CD4-positive, alpha-beta T cell treated with Interferon gamma for 1 hour (primary cell): ENCODE data around the gene EMX2.

Source experiments
- DNase-seq: peaks from one replicate; pipeline ENCODE4 v3.0.0-alpha.2; 2020

EMX2 gene

DNA sequence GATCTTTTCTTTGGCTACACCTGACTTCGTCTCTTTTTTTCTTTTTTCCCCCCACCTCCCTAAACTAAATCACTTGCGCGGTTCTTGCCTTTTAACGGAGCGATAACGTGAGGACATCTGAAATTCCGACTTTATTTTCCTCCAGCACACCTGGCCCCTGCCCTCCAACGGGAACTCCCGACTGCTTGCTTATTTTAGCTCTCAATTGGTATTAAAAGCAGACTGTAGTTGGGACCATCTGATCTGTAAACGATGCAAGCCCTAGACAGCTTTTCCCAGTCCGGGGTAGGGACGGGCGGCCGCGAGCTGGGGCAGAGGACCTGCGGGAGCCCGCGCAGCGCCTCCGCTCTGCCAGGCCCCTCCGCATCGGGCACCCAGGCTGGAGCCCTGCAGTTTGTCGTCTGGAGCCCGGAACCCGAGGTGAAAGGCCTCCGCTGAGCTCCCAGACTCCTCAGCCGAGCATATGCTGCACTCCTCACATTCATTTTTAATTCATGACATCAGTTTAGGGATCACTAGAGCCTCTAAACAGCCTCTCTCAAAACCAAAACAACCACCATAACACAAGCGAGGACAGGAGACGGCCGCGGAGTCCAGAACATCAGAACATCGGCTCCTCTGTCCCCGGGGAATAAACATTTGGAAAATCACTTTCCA is 10.0 kb upstream of the EMX2 start:
- no peak for DNase-seq

GRCh38 chr10:117533507-117534281 is 8.9 kb upstream of the EMX2 start:
- DNase-seq = no peak

GRCh38 chr10:117534321-117535297 is 7.9 kb upstream of the EMX2 start:
- no peak for DNase-seq

DNA sequence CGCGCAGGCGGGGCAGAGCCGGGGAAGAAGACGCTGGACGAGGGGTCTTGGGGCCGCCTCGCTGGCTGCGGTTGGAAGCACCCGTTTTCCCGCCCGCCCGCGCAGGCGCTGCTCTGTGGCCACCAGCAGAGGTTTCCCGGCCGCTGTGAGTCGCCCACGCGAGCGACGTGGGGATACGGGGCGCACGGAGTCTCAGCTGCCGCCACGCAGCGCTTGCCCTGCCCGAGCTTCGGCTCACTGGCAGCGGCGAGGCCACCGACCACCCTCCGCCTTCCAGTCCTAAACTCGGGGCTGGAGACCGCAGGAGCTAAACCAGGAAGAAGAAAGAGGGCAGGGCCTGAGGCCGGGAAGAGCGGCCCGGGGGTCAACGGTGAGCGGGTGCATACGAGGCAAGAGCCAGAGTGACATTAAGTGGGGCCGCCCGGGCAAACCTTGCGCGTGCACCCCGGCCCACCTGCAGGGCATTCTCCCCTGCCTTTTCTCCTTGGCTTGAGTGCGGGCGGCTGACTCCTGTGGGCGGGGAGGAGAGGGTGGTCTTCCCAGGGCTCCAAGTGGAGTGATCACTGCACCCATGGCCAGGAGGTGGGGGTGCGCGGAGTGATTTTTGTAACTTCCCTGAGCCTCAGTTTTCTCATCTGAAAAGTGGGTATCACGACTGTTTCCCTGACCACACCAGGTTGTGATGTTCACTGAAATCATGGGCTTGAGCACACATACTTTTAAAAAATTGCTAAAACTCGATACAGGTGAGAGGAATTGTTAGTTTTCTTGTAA is 7.1 kb upstream of the EMX2 start:
- DNase-seq = no peak

DNA sequence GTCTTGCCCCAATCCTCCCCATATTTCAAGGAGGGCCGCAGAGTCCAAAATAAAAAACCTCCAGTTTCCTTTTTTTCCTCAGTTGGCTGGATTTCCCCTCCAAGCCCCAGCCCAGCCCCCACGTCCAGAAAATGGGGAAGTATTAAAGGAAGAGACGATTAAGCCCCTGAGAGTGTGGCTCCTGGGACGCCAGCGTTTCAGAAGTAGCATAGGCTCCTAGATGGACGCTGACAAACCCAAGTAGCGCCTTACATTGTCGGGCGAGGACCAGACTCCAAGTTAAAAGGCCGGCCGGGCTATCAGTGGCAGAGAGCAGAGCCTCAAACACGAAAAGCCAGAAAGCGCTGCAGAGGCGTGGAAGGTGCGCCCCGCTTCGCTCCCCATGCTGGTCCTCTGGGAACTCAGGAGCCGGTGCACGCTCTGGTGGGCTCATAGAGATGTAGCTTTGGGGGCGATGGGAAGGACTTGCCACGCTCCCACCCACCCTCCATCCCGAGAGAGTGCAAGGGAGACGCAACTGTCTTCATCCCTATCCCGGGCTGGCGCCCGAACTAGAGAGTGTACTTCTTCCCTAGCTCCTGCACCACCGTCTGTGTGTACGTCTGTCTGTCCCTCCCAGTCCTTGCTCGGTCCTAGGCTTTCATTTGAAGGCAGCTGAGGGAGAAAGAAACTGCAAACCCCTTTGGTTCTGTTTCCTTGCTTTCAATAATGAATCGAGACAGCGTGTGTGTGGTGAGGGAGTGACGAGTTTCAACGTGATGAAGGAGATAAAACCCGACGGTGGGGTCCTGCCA is 6.3 kb upstream of the EMX2 start:
- no peak for DNase-seq

DNA sequence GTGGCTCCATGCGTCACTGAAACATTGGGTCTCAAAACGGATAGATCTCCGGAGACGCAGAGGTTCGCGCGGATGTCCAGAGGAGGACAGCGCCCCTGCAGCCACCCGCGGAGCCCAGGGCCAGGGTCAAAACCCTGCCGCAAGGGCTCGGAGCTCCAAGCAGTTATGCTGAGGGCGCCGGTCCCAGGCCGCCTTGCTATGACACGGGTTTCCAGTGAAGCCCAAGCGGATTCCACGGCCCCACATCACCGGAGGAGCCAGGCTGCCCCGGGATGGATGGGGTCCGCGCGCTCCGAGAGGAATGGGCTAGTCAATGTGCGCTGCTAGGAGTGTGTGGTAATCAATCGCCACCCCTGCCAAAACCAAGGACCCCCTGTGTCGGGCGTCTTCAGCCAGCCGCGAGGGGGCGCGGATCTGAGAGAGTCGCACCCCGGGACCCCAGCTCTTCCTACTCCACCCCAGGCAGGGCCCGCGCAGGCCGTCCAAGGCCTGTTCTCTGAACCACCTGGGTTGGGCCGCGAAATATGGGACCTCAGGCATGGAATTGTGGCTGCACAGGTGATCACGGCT is 5.6 kb upstream of the EMX2 start:
- no peak for DNase-seq

DNA sequence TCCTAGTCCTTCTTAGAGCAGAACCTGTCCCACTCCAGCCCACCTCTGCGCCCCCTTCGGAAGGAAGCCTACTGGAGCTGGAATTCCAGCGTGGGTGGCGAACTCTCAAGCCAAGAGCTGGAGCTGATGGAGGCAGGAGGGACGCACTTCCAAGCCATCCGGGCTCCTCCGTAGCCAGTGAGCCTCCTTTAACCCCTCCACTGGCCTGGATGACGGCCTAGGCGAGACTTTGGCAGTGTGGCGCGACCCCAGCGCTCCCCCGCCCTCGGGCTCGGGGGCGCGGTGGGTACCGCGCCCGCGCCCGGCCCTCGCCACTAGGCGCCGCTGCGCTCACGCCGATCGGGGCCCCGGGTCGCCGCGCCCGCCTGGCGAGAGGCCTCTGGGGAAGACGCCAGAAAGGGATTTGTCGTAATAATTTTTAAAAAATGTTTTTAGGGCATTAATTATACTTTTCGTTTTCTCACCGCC is 5.1 kb upstream of the EMX2 start:
- no peak for DNase-seq

DNA sequence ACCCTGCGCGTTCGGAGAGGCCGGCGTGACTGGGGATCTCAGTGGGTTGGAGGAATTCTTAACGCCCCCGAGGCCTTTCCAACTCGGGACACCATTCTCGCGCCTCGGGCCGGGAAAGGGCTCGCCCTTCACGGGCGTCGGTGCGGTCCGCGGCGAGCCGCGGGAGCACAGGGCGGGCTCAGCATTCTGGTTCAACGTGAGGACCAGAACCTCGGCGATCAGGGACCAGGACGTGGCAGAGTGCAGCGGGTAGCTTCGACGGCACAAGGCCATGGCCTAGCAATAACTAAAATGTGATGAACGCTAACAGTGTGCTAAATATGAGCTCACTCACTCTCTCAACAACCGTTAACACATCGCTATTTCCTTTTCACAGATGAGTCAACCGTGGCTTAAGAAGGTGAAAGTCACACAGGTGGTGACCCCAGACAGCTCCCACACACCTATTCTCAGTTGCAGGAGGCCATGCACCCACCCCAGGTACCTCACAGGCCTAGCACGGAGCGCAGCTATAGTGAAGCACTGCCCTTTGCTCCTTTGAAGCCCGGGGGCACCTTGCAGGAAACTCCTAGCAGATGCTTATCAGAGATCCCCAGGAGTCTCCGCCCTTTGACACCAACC is 4.5 kb upstream of the EMX2 start:
- no peak for DNase-seq

- no peak for DNase-seq
Measured at GRCh38 chr10:117539361-117539773, 3.2 kb upstream of the EMX2 start.

- no peak for DNase-seq
Measured at GRCh38 chr10:117539903-117540639, 2.5 kb upstream of the EMX2 start.

- no peak for DNase-seq
Measured at GRCh38 chr10:117540640-117541404, 1.7 kb upstream of the EMX2 start.

- no peak for DNase-seq
Measured at GRCh38 chr10:117541405-117541908, 1.1 kb upstream of the EMX2 start.

GRCh38 chr10:117541909-117542705 is 439 bp upstream of the EMX2 start:
- DNase-seq = no peak

GRCh38 chr10:117543225-117544003 is 868 bp downstream of the EMX2 start:
- DNase-seq = no peak

DNA sequence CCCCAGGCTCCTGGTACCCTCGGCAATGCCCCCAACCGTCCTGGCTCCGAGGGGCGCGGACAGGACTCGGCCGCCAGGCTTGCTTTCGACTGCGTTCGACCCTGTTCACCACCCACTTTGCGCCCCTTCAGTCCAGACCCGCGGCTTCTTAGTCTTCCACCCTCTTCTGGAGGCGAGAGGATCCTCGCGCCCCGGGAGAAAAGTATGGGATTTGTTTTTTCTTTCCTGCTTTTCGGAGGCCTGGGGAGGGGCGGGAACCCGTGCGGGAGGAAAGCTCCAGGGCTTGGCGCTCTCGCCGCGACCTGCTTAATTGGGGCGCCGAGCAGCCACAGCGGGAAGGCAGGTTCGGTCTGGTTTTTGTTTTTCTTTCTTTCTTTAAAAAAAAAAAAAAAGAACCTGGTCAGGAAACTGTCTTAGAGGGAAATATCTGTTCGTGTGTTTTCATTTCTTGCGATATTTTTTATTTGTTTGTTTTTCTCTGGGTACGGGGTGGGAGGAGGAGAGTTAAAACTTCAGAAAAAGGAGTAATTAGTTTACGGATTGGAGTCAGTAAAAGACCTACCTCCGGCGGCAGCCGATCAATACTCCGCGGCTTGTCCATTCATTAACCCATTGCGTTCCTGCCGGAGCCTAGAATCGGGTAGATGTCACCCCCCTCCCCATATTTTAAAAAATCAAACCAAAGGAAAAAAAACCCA is 1.6 kb downstream of the EMX2 start:
- DNase-seq = no peak

- DNase-seq = no peak
Measured at GRCh38 chr10:117544711-117545140, 2.2 kb downstream of the EMX2 start.
